Activated CD4-positive, alpha-beta T cell treated with anti-CD3 and anti-CD28 coated beads, Interleukin-2, amount 50 U/mL, for 1 hour (primary cell): ENCODE measurements around the gene GRIP1.

Source experiments
- DNase-seq: peaks from one replicate; pipeline ENCODE4 v3.0.0-alpha.2; 2020

The GRIP1 gene

GRCh38 chr12:66446276-66446675, 232.6 kb downstream of the GRIP1 start:
- DNase-seq, result no peak

- DNase-seq, result no peak
Measured at GRCh38 chr12:66441905-66442559, 236.8 kb downstream of the GRIP1 start.

DNA sequence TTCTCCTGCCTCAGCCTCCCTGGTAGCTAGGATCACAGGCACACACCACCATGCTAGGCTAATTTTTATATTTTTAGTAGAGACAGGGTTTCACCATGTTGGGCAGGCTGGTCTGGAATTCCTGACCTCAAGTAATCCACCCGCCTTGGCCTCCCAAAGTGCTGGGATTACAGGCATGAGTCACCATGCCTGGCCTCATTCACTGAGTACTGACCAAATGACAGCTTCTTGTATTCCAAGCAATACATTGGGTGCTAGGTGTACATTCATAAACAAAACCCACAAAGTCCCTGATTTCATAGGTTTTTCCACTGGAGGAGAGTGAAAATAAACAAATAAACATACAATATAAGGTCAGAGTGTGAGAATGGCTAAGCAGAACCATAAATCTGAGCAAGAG, 240.3 kb downstream of the GRIP1 start:
- no peak for DNase-seq

- no peak for DNase-seq
Measured at GRCh38 chr12:66430106-66430505, 248.8 kb downstream of the GRIP1 start.

GRCh38 chr12:66428870-66429269, 250.0 kb downstream of the GRIP1 start:
- no peak for DNase-seq

DNA sequence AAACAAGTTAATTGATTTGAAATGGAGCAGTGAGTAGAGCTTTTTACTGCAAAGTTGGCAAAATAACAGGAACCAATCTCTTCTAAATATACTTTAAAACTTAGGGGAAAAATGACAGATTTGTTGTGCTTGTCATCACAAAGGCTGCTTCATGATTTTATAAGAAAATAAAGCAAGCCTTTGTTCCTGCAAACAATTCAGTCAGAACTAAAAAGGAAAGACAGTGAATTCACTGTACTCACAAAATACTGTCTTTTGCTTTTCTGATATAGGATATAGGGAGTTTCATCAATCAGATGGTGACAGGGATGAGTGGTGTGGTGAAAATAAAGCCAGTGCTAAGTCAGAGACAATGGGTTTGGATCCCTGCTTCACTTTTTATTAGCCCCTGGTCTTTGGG, 250.6 kb downstream of the GRIP1 start:
- DNase-seq, result no peak

DNA sequence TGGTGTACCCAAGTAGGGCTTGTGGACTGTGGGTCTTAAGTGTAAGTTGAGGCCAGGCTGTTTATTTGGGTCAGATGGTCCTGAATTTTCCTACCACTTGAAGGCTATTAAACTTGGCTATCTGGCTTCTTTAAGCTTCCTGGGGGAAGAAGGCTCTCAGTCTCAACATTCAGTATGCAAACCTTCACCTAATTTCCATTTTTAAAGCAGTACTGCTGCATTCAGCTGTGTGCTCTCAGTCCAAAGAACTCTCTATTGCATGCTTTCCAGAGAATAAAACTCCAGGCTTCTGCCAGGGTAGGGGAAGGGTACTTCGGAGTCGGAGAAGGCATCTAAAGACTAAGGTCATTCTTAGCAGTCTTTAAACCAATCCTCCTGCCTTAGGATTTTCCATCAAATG, 252.2 kb downstream of the GRIP1 start:
- DNase-seq, result no peak

- no peak for DNase-seq
Measured at GRCh38 chr12:66423266-66423665, 255.6 kb downstream of the GRIP1 start.

GRCh38 chr12:66418908-66419307, 260.0 kb downstream of the GRIP1 start:
- DNase-seq, result no peak

- no peak for DNase-seq
Measured at GRCh38 chr12:66417217-66417616, 261.7 kb downstream of the GRIP1 start.

- peak; percentile 10 for DNase-seq
Measured at GRCh38 chr12:66409195-66409871, 269.5 kb downstream of the GRIP1 start.

DNA sequence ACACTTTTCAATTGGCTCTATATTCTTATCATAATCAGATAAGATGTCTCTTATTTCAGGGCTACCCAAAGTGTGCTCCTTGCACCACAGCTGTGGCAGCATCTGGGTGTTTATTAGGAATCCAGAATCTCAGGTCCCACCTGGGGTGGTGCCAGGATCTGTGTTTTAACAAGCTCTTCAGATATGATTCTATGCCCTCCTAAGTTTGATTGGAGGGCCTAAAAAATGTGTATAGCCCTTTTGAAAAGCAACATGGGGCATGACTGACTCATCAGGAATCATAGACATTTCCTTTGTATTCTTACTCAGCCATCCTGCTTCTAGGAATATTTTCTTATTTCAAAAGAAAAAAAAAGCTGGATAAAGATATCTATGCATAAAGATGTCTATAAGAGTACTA, 273.5 kb downstream of the GRIP1 start:
- no peak for DNase-seq

- no peak for DNase-seq
Measured at GRCh38 chr12:66403746-66404145, 275.1 kb downstream of the GRIP1 start.

GRCh38 chr12:66399911-66400306, 279.0 kb downstream of the GRIP1 start:
- no peak for DNase-seq

DNA sequence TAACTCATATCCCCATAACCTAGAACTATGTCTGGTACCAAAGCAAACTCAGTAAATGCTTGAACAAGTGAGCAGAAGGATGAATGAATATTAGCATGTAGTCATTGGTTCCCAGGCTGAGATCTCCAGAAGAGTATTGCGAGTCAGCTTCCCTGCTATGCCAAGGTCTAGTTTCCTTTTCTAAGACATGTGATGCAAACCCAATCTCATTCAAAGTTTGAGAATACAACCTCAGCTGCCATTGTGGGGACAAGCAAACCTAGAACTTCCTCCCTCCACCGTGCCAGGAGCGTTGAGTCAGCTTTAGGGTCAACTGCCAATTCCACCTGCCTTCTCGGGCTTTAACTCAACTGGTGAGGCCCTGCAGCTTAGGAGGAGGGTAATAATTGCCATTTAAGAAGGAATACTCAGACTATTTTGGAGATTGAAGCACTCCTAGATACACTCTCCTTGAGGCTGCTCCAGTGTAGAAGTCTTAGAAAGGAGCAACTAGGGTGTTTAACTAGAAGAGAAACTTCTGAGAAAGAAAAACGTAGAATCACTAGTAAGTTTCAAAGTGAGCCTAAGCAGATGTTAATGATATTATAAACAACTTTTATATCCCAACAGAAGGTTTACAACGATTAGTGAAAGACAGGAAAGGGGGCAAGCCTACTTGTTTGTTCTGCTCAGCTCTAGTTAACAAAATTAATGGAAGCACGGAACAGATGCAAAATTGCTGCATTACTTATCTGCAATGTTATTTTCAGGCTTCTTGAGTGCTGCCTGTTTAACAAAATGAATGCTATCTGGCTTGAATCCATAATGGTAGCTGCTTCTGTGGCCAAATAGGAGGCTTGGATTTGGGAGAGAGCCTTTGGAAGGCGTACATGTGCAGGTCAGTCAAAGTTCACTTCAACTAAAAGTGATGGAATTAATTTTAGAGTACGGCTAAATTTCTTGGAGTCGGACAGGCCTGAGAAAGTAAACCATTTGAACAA, 279.7 kb downstream of the GRIP1 start:
- no peak for DNase-seq

GRCh38 chr12:66397574-66398290, 281.1 kb downstream of the GRIP1 start:
- DNase-seq, result no peak

DNA sequence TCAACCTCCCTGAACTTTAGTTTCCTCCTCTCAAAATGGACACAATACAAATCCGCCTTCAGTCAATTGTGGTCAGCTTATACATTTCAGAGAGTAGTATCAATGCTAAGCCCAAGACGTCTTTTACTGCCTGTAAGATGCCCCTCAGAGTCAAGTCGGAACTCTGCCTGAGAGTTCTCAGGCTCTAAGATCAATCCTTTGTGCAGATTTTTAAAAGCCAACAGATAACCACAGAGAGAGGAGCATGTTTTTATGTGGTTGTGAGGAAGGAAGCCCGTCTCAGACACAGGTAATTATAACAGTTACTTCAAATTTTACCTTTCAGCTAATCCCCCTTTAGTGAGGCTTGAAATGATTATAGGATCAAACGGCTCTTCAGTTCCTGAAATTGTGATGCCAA, 285.0 kb downstream of the GRIP1 start:
- no peak for DNase-seq

DNA sequence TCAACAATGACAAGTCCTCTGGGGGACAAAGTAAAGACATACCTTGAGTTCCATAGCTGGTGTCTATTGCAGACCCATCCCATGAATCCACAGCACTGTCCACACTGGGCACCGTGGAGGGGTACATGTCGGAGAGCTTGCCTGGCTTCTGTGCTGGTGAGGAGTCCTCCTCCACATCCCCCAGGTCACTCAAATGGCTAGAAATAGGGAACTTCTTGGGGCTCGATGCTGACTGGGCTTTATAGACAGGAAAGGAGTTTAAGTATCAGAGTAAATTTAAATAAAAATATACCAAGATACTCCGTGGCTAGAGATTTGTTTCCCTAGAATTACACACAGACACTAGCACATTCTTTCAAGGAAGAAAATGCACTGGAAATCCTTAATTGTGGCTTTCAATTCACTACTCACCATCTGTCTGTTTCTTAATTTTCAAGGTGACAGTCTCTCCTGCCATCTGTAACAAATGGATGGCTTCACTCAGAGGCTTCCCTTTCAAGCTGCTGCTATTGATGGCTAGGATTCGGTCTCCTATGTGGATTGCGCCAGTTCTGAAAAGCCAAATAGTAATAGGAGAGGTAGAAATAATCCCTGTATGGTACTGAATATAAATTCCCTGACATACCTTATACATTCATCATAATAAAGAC, 286.5 kb downstream of the GRIP1 start:
- no peak for DNase-seq

DNA sequence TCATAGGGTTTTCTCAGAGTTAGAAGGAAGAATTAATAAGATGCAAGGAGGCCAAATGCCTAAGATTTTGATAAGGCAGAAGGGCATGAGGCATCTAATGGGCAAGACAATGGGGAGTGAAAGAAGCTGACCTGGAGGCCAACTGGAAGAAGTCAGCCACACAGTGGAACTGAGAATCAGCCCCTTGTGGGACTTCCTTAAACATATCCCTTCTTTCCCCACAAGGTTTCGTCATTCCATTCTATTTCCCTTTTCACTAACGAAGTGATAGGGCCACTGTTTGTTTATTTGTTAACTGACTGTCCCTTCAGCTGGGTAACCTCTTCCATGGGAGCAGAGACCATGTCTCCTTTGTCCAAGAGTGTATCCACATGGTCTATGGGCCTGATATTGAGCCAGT, 290.4 kb downstream of the GRIP1 start:
- no peak for DNase-seq

GRCh38 chr12:66387117-66387516, 291.8 kb downstream of the GRIP1 start:
- no peak for DNase-seq

- DNase-seq, result no peak
Measured at GRCh38 chr12:66380769-66381535, 297.9 kb downstream of the GRIP1 start.

DNA sequence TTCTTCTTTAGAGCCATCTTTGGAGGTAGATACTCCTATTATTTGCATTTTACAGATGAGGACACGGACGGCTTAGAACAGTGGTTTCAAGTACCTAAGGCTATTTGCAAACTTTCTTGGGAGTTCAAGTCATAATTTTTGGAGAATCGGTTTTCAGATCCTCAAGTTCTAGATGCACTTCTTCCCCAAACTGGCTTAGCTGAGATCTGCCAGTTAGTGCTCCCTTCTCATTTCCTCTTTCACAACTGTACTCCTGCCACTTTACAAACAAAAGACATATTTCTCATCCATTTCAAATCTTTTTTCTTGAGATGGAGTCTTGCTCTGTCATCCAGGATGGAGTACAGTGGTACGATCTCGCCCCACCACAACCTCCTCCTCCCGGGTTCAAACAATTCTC, 299.3 kb downstream of the GRIP1 start:
- no peak for DNase-seq
